Natural killer cell (primary cell): ENCODE data around the gene LIN52. TPM values are rescaled to one million over a fixed set of nuclear protein-coding genes. Genes with fewer than 3 reads are reported as not detected.

Experiments used
- ATAC-seq, 3 donors: fragments of 150-1000 bp in 2 of 3; fragments of 200-7000 bp in 1 of 3; cut with Tn5 transposase; 1 replicate in 1 of 3; 2 replicates in 2 of 3; pipeline ENCODE4 v1.10.0; 2021; ENCODE audit warnings: mild to moderate bottlenecking in 2 of 3, moderate library complexity in 2 of 3
- DNase-seq, 2 donors: peaks; one replicate each; pipeline versions ENCODE4 v3.0.0 to v3.0.0-alpha.2; 2013 to 2021; ENCODE audit warnings: mixed read lengths in 1 of 2
- H3K27ac ChIP-seq: one replicate; pipeline ENCODE4 v1.5.1; 2013; ENCODE audit warnings: mild to moderate bottlenecking, low read length
- H3K27me3 ChIP-seq: one replicate; pipeline ENCODE4 v1.6.1; 2013; ENCODE audit warnings: low read length; ENCODE audit not compliant: control insufficient read depth, insufficient read depth
- H3K36me3 ChIP-seq: one replicate; pipeline ENCODE4 v1.6.1; 2013; ENCODE audit warnings: low read length; ENCODE audit not compliant: control insufficient read depth, insufficient read depth
- H3K4me1 ChIP-seq: one replicate; pipeline ENCODE4 v1.6.1; 2013; ENCODE audit warnings: low read length; ENCODE audit not compliant: control insufficient read depth, insufficient read depth
- H3K4me3 ChIP-seq: one replicate; pipeline ENCODE4 v1.5.1; 2013; ENCODE audit warnings: low read length
- H3K9me3 ChIP-seq: one replicate; pipeline ENCODE4 v1.6.1; 2013; ENCODE audit warnings: low read length; ENCODE audit not compliant: control insufficient read depth, insufficient read depth
- H3K27ac Mint-ChIP-seq, 2 donors: one replicate each; pipeline ENCODE4 v1.8.0; 2022; ENCODE audit warnings: mild to moderate bottlenecking in 2 of 2, mixed read lengths in 2 of 2, moderate library complexity in 1 of 2
- H3K27me3 Mint-ChIP-seq, 2 donors: one replicate each; pipeline ENCODE4 v1.8.0; 2022; ENCODE audit warnings: low read depth in 2 of 2, mixed read lengths in 2 of 2
- H3K36me3 Mint-ChIP-seq: one replicate; pipeline ENCODE4 v1.8.0; 2022; ENCODE audit warnings: mixed read lengths
- H3K4me1 Mint-ChIP-seq, 2 donors: one replicate each; pipeline ENCODE4 v1.8.0; 2022; ENCODE audit warnings: mixed read lengths in 2 of 2
- H3K4me3 Mint-ChIP-seq: one replicate; pipeline ENCODE4 v1.8.0; 2022; ENCODE audit warnings: mild to moderate bottlenecking, moderate library complexity, mixed read lengths
- H3K9me3 Mint-ChIP-seq, 2 donors: one replicate each; pipeline ENCODE4 v1.8.0; 2022; ENCODE audit warnings: mixed read lengths in 2 of 2
- CTCF ChIP-seq: fragments of 200-600 bp; IDR thresholded peaks from one replicate; pipeline ENCODE4 v1.8.0; 2022; ENCODE audit warnings: antibody characterized with exemption
- WGBS: methylation state at CpG from one replicate; pipeline ENCODE4 v1.1.7; 2013; ENCODE audit warnings: missing lambda C conversion rate; ENCODE audit not compliant: insufficient coverage; 5-methylcytosine and 5-hydroxymethylcytosine counted together
- intact Hi-C: fragments of 100-400 bp; cut with micrococcal nuclease; formaldehyde crosslinking; loops from one replicate; pipeline ENCODE4 v1.14.2; 2022
- total RNA-seq, 4 donors: library from RNA; stranded (reverse); fragments of 120-200 nt in 1 of 4; gene quantifications; one replicate each; pipeline versions ENCODE4 v1.2.3 to v1.2.4, GENCODE V29; 2013 to 2022

The LIN52 gene
- total RNA-seq, 3 donors from 2014 or later (not counting 1 experiment from before 2014, with no cell fraction given) = 10.6 to 15.0 (median 12.8) TPM

GRCh38 chr14:74148705-74149104, 63.9 kb downstream of the LIN52 start:
- no peak overlapping the region for H3K4me3 ChIP-seq
- Mint-ChIP-seq H3K27ac (no peak overlapping the region), H3K4me1 (peaks cover 18 to 29% of the 10 kb centered on the region in 2 donors), H3K4me3 (no peak overlapping the region), H3K9me3 (no peaks in the 10 kb centered on the region), H3K27me3 (no peaks in the 10 kb centered on the region), H3K36me3 (no peaks in the 10 kb centered on the region)
- DNase-seq (no peak), ATAC-seq (no peak)
- H3K36me3 ChIP-seq = no peaks in the 10 kb centered on the region
- 100% methylated on average over 2 of the region's 2 CpGs for WGBS
- no peaks in the 10 kb centered on the region for H3K27me3 ChIP-seq
- H3K4me1 ChIP-seq = no peaks in the 10 kb centered on the region
- TF ChIP-seq CTCF = no peak
- H3K9me3 ChIP-seq = no peaks in the 10 kb centered on the region
- H3K27ac ChIP-seq = no peak overlapping the region
- intact Hi-C loops = no loop called here

GRCh38 chr14:74155287-74155686, 70.5 kb downstream of the LIN52 start:
- DNase-seq = no peak
- WGBS = 97% methylated on average over 2 of the region's 6 CpGs

GRCh38 chr14:74155749-74156148, 71.0 kb downstream of the LIN52 start:
- DNase-seq = no peak
- Histone ChIP-seq H3K36me3 (peaks cover 2% of the 10 kb centered on the region), H3K27me3 (no peaks in the 10 kb centered on the region), H3K27ac (no peak overlapping the region), H3K4me3 (no peak overlapping the region), H3K9me3 (no peaks in the 10 kb centered on the region), H3K4me1 (no peaks in the 10 kb centered on the region)
- Mint-ChIP-seq H3K27ac (no peak overlapping the region), H3K9me3 (no peaks in the 10 kb centered on the region), H3K36me3 (no peaks in the 10 kb centered on the region), H3K27me3 (no peaks in the 10 kb centered on the region), H3K4me3 (no peak overlapping the region), H3K4me1 (no peaks in the 10 kb centered on the region)
- 100% methylated on average over 1 of the region's 1 CpG for WGBS
- no peak for ATAC-seq
- no peak for TF ChIP-seq CTCF
- intact Hi-C loops = no loop called here

More at GRCh38 chr14:74155287-74155686, 70.5 kb downstream of the LIN52 start:
- no peak for TF ChIP-seq CTCF
- Histone ChIP-seq H3K27me3 (no peaks in the 10 kb centered on the region), H3K4me1 (no peaks in the 10 kb centered on the region), H3K4me3 (no peak overlapping the region), H3K27ac (no peak overlapping the region), H3K9me3 (no peaks in the 10 kb centered on the region), H3K36me3 (peaks cover under 1% of the 10 kb centered on the region)
- ATAC-seq = no peak
- Mint-ChIP-seq H3K27ac (no peak overlapping the region), H3K36me3 (no peaks in the 10 kb centered on the region), H3K9me3 (no peaks in the 10 kb centered on the region), H3K4me3 (no peak overlapping the region), H3K4me1 (no peaks in the 10 kb centered on the region), H3K27me3 (no peaks in the 10 kb centered on the region)
- intact Hi-C loops = no loop called here

GRCh38 chr14:74160763-74161162, 76.0 kb downstream of the LIN52 start:
- DNase-seq = no peak
- no peak for TF ChIP-seq CTCF
- Histone ChIP-seq H3K27me3 (no peaks in the 10 kb centered on the region), H3K4me1 (no peaks in the 10 kb centered on the region), H3K9me3 (no peaks in the 10 kb centered on the region), H3K4me3 (no peak overlapping the region), H3K36me3 (peaks cover 4% of the 10 kb centered on the region), H3K27ac (no peak overlapping the region)
- intact Hi-C loops = no loop called here
- Mint-ChIP-seq H3K9me3 (no peaks in the 10 kb centered on the region), H3K4me1 (no peaks in the 10 kb centered on the region), H3K36me3 (no peaks in the 10 kb centered on the region), H3K27ac (no peak overlapping the region), H3K4me3 (no peak overlapping the region), H3K27me3 (no peaks in the 10 kb centered on the region)
- ATAC-seq = no peak
- no CpG with 5 or more reads among the region's 2 CpGs for WGBS
